ENCODE data around the gene ANTKMT. TPM values are rescaled to one million over a fixed set of nuclear protein-coding genes. Genes with fewer than 3 reads are reported as not detected.
A peak's percentile ranks its signal among the peaks of the same experiment; 100 is the strongest.

Gene ANTKMT
- total RNA-seq, 1 donor from 2014 or later: 22.6 TPM

DNA sequence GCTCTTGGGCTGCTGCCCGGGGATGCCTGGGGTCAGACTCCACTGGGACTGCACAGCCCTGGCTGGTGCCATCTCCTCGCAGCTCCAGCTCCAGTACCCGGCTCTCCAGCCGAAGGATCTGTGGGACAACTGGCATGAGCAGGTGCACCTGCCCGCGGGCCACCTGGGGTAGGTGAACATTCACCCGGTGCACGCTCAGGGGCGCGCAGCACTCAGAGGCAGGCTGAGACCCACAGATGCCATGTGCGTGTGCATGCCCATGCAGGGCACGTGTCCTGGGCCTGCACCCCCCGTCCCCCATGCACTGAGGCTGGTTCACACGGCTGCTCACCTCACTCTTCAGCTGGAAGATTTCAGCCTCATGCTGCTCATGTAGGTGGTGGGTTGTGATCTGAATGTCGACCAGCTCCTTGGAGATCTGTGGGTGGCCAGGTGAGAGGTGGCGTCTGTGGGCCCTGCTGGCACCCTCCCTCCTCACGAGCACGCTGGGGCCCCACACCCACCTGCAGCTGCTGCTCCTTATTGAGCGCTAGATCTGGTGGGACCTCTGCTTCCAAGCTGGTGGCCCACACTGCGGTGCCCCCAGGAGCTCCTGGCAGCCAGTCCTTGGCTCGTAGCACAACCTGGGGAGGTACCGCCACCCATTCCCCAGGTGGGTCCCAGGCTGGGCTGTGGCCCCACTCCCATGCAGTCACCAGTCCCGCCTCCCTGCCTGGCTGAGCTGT lies 4.7 kb downstream of the ANTKMT start:
- Histone ChIP-seq H4K20me1 (ENCODE audit: insufficient read depth, low read length) (peaks cover 13% of the 10 kb centered on the region), H3K4me1 (ENCODE audit: insufficient read depth, low read length) (peaks cover 22% of the 10 kb centered on the region), H2AFZ (ENCODE audit: low read depth, low read length) (no peak overlapping the region), H3K27ac (ENCODE audit: low read depth, low read length) (no peak overlapping the region), H3K36me3 (ENCODE audit: insufficient read depth, low read length) (no peaks in the 10 kb centered on the region), H3K4me3 (ENCODE audit: insufficient read depth, low read depth, low read length) (no peak overlapping the region), H3K9ac (ENCODE audit: low read length) (no peak overlapping the region), H3K4me2 (ENCODE audit: low read length) (no peak overlapping the region), H3K27me3 (ENCODE audit: insufficient read depth, low read length) (no peaks in the 10 kb centered on the region), H3K79me2 (ENCODE audit: insufficient read depth, low read length) (no peaks in the 10 kb centered on the region), H3K9me3 (ENCODE audit: insufficient read depth, low read depth, low read length) (no peaks in the 10 kb centered on the region)
- no peak for FAIRE-seq
- no peaks in the 10 kb centered on the region for H3K4me1 Mint-ChIP-seq (ENCODE audit: low read depth, unreplicated experiment)
- no peaks in the 10 kb centered on the region for H3K27me3 Mint-ChIP-seq (ENCODE audit: low read depth, unreplicated experiment)
- no peak for DNase-seq (ENCODE audit: low read depth)
- no peaks in the 10 kb centered on the region for H3K36me3 Mint-ChIP-seq (ENCODE audit: low read depth, unreplicated experiment)
- no peak for TF ChIP-seq EZH2 (IDR thresholded peaks at IDR 0.05; ENCODE audit: insufficient read depth, low read length)
- TF ChIP-seq, protein P1, sequence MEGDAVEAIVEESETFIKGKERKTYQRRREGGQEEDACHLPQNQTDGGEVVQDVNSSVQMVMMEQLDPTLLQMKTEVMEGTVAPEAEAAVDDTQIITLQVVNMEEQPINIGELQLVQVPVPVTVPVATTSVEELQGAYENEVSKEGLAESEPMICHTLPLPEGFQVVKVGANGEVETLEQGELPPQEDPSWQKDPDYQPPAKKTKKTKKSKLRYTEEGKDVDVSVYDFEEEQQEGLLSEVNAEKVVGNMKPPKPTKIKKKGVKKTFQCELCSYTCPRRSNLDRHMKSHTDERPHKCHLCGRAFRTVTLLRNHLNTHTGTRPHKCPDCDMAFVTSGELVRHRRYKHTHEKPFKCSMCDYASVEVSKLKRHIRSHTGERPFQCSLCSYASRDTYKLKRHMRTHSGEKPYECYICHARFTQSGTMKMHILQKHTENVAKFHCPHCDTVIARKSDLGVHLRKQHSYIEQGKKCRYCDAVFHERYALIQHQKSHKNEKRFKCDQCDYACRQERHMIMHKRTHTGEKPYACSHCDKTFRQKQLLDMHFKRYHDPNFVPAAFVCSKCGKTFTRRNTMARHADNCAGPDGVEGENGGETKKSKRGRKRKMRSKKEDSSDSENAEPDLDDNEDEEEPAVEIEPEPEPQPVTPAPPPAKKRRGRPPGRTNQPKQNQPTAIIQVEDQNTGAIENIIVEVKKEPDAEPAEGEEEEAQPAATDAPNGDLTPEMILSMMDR (IDR thresholded peaks at IDR 0.05; ENCODE audit: insufficient read depth, low read depth, low read length): no peak
- no peak overlapping the region for H3K27ac Mint-ChIP-seq (ENCODE audit: unreplicated experiment)
- no peaks in the 10 kb centered on the region for H3K9me3 Mint-ChIP-seq (ENCODE audit: unreplicated experiment)
- H3K4me3 Mint-ChIP-seq (ENCODE audit: unreplicated experiment): no peak overlapping the region

DNA sequence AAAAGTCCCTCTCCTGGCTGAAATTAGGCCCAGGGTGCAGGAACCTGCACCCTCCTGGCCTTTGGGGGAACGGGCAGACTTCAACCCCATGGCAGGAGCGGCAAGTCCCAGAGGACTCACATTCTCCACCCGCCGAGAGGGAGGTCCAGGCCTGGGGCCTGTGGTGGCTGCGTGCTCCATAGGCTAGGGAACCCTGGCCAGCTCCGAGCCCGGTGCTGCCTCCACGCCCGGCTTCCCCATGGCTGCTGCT lies 5.2 kb downstream of the ANTKMT start:
- H3K4me2 ChIP-seq (ENCODE audit: low read length): peak overlapping the region; percentile 71
- no peaks in the 10 kb centered on the region for H3K79me2 ChIP-seq (ENCODE audit: insufficient read depth, low read length)
- no peaks in the 10 kb centered on the region for H3K9me3 Mint-ChIP-seq (ENCODE audit: unreplicated experiment)
- no peaks in the 10 kb centered on the region for H3K27me3 Mint-ChIP-seq (ENCODE audit: low read depth, unreplicated experiment)
- H2AFZ ChIP-seq (ENCODE audit: low read depth, low read length): no peak overlapping the region
- H3K4me1 ChIP-seq (ENCODE audit: insufficient read depth, low read length): peaks cover 21% of the 10 kb centered on the region
- no peaks in the 10 kb centered on the region for H3K36me3 Mint-ChIP-seq (ENCODE audit: low read depth, unreplicated experiment)
- H4K20me1 ChIP-seq (ENCODE audit: insufficient read depth, low read length): peaks cover 13% of the 10 kb centered on the region
- no peaks in the 10 kb centered on the region for H3K4me1 Mint-ChIP-seq (ENCODE audit: low read depth, unreplicated experiment)
- no peak overlapping the region for H3K4me3 ChIP-seq (ENCODE audit: insufficient read depth, low read depth, low read length)
- H3K4me3 Mint-ChIP-seq (ENCODE audit: unreplicated experiment): no peak overlapping the region
- no peaks in the 10 kb centered on the region for H3K36me3 ChIP-seq (ENCODE audit: insufficient read depth, low read length)
- TF ChIP-seq, protein P1 (IDR thresholded peaks at IDR 0.05; ENCODE audit: insufficient read depth, low read depth, low read length): no peak
- TF ChIP-seq EZH2 (IDR thresholded peaks at IDR 0.05; ENCODE audit: insufficient read depth, low read length): no peak
- no peak overlapping the region for H3K9ac ChIP-seq (ENCODE audit: low read length)
- no peak for DNase-seq (ENCODE audit: low read depth)
- H3K9me3 ChIP-seq (ENCODE audit: insufficient read depth, low read depth, low read length): no peaks in the 10 kb centered on the region
- H3K27me3 ChIP-seq (ENCODE audit: insufficient read depth, low read length): no peaks in the 10 kb centered on the region
- H3K27ac Mint-ChIP-seq (ENCODE audit: unreplicated experiment): no peak overlapping the region
- H3K27ac ChIP-seq (ENCODE audit: low read depth, low read length): no peak overlapping the region
- FAIRE-seq: no peak

All from astrocyte (in vitro differentiated cells and primary cell).